GM12874 (cell line): Measurements from ENCODE around the gene ISY1.

Source experiments
- TF ChIP-seq, protein P1 (sequence below): IDR thresholded peaks from 2 replicates; pipeline ENCODE4 v1.5.1; 2011; ENCODE audit warnings: low read depth, mild to moderate bottlenecking, control low read depth, low read length, moderate library complexity; ENCODE audit not compliant: insufficient read depth

ISY1 gene

DNA sequence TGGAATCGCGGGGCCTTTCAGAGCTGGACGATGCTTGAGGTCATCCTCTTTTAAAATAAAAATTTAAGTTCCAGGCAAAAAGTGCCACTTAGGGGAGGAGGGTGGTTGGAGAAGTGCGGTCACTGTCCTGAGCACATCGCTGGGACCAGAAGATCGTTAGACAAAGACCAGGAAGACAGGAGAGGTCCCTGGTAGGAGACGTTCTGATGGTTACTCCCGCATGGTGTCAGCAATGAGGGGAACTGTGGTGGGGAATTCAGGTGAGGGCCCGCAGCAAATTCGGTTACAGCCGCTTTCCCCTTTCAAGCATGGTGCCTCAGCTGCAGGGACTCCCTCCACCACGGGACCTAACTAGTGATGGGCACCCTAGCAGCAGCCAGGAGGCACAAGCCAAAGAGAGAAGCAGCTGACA lies 1.0 kb upstream of the ISY1 start:
- TF ChIP-seq, protein P1, sequence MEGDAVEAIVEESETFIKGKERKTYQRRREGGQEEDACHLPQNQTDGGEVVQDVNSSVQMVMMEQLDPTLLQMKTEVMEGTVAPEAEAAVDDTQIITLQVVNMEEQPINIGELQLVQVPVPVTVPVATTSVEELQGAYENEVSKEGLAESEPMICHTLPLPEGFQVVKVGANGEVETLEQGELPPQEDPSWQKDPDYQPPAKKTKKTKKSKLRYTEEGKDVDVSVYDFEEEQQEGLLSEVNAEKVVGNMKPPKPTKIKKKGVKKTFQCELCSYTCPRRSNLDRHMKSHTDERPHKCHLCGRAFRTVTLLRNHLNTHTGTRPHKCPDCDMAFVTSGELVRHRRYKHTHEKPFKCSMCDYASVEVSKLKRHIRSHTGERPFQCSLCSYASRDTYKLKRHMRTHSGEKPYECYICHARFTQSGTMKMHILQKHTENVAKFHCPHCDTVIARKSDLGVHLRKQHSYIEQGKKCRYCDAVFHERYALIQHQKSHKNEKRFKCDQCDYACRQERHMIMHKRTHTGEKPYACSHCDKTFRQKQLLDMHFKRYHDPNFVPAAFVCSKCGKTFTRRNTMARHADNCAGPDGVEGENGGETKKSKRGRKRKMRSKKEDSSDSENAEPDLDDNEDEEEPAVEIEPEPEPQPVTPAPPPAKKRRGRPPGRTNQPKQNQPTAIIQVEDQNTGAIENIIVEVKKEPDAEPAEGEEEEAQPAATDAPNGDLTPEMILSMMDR = no peak

DNA sequence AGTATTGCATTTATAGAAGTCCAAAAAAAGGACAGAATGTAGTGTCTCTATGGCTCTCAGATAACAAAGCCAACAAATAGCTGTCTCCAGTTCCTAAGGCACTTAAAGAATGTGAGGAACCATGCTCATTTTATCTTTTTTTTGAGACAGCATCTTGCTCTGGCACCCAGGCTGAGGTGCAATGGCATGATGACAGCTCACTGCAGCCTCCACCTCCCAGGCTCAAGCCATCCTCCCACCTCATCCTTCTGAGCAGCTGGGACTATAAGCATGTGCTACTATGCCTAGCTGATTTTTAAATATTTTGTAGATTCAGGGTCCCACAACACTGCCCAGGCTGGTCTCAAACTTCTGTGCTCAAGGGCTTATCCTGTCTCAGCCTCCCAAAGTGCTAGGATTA lies 16.1 kb downstream of the ISY1 start:
- TF ChIP-seq, protein P1 = no peak

DNA sequence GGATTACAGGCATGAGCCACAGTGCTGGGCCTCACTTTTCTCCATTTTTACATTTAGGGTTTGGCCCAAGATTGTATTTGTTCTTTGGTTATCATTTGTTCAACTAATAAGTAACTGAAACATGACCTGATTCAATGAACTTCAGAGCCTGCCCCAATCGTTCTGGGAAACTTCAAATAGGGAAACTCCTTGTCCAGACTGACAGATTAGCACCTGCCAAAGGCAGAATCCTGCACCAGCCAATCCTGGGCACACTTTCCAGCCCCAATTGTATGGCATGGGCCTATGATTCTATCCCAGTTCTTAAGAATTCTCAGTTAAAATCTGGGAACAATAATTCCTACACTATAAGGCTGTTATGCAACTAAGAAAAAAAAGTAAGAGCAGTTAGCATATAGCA lies 21.0 kb downstream of the ISY1 start:
- TF ChIP-seq, protein P1 = no peak

DNA sequence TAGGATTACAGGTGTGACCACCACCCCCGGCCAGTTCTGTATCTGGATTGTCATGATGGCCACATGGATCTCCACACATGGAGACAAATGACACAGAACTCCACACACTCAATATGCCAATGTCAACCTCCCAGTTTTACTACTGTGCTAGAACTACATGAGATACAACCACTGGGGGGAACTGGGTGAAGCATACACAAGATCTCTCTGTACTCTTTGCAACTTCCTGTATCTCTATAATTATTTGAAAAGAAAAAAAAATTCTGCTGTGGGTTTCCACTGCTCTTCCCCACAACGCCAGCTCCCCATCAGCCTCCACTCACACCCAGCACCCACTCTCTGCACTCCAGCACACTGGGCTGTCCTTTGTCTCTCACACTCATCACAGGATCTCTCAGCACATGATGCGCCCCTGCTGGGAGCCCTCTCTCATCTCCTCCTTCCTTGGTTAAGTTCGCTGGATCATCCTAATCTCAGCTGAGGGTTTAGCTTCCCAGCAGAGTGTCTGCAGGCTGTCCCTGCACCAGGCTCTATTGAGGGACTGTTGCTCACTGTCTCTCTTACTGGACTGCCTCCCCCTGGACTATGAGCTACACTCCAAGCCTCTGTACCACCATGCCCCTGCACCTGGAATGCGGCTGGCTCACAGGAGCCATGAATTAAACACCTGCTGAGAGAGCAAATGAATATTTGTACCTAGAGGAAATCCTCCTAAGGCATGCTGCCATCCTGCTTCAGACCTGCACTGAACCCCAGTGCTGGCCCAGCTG lies 28.6 kb downstream of the ISY1 start:
- TF ChIP-seq, protein P1 = no peak

DNA sequence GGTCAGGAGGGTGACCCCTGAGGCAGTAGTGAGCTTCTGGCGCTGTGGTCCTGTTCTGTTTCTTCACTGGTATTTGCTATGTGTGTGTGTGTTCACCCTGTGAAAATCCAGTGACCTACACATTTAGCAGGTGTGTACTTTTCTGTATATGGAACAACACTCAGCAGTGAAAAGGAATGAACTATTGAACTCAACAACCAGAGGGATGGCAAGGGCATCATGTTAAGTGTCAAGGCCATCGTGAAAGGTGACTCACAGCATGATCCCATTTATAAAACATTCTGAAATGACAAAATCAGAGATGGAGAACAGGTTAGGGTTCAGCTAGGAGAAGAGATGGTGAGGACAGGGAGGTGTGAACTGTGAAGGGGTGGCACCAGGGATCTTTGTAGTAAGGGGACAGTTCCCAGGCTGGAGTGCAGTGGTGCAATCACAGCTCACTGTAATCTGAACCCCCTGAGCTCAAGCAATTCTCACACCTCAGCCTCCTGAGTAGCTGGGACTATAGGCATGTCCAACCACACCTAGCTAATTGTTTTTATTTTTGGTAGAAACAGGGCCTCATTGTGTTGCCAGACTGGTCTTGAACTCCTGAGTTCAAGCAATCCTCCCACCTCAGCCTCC lies 29.3 kb downstream of the ISY1 start:
- TF ChIP-seq, protein P1 = no peak

DNA sequence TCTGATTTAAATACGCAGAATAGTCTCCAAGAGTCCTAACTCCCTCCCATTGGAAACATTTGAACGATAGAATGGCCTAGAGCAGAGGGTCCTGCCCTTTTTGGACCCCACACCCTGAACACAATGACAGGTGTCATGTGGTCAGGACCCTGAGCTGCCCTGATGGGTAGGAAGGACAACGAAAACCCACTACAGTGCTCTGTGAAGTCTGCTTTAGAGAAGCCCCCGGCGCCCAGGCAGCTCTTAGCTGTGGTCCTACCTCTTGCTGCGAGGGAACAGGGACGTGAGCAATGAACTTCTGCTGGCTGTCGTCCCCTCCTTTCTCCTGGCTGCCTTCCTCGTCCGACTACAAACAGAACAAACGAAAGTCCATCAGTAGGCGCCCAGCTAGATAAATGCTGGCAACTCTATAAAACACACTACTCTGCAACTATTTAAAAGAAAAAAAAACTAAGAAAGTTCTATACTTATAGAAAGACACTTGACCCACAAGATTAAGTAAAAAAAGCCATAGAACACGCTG lies 30.5 kb downstream of the ISY1 start:
- TF ChIP-seq, protein P1 = no peak

DNA sequence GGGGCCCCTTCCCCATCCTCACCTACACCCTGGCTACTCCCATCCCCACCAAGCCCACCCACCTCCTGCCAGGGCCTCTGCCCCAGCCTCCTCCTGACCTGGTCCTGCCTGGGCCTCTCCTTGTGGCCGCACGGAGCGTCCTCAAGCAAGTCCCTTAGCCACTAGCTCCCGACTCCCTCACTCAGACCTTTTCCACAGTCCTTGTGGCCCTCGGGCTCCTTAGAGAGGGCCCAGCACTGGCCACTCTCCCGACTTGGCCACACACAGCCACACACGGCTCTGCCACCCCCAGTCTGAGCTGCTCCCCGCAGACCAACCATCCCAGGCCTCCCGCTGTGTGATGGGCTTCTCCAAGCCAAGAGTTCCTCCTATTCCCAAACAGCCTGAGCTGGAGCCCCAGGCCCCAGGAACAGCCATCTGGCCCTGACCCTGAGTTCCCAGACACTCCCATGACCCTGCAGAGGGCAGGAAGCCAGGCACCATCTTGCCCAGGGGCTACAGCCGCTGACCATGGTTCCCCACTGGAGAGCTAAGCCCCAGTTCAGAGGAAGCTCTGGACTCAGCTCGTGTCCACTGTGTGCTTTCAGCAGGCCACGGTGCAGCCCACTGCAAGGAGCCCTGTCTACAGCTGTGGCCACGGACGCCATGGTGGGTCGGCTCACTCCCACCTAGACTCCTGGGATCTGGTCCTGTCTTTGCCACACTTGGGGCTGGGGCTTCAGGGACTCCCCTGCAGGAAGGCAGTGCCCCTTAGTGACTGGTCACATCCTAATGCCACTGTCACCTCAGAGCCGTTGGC lies 32.3 kb downstream of the ISY1 start:
- TF ChIP-seq, protein P1 = no peak
